Activated T-cell treated with anti-CD3 and anti-CD28 coated beads for 1 hour (primary cell): ENCODE measurements around the gene KAZN.

Experiments used
- DNase-seq: peaks from one replicate; pipeline ENCODE4 v3.0.0-alpha.2; 2020; ENCODE audit warnings: low read depth

KAZN gene

GRCh38 chr1:14742181-14742980, 143.9 kb downstream of the KAZN start:
- no peak for DNase-seq

GRCh38 chr1:14743368-14743767, 144.9 kb downstream of the KAZN start:
- DNase-seq: no peak

- no peak for DNase-seq
Measured at GRCh38 chr1:14745001-14745720, 146.7 kb downstream of the KAZN start.

- DNase-seq: no peak
Measured at GRCh38 chr1:14745789-14746188, 147.3 kb downstream of the KAZN start.

GRCh38 chr1:14746393-14746792, 147.9 kb downstream of the KAZN start:
- no peak for DNase-seq

GRCh38 chr1:14748151-14748550, 149.7 kb downstream of the KAZN start:
- no peak for DNase-seq

- DNase-seq: no peak
Measured at GRCh38 chr1:14748977-14749376, 150.5 kb downstream of the KAZN start.

GRCh38 chr1:14750490-14750889, 152.0 kb downstream of the KAZN start:
- DNase-seq: no peak

GRCh38 chr1:14755518-14756252, 157.2 kb downstream of the KAZN start:
- DNase-seq: no peak

- DNase-seq: no peak
Measured at GRCh38 chr1:14756589-14757285, 158.3 kb downstream of the KAZN start.

- DNase-seq: no peak
Measured at GRCh38 chr1:14757286-14757625, 158.8 kb downstream of the KAZN start.

- no peak for DNase-seq
Measured at GRCh38 chr1:14759042-14759818, 160.7 kb downstream of the KAZN start.

GRCh38 chr1:14759843-14760242, 161.4 kb downstream of the KAZN start:
- no peak for DNase-seq

- DNase-seq: no peak
Measured at GRCh38 chr1:14760780-14761179, 162.3 kb downstream of the KAZN start.

- no peak for DNase-seq
Measured at GRCh38 chr1:14761291-14762153, 163.0 kb downstream of the KAZN start.

- no peak for DNase-seq
Measured at GRCh38 chr1:14763977-14764376, 165.5 kb downstream of the KAZN start.

GRCh38 chr1:14765773-14766172, 167.3 kb downstream of the KAZN start:
- DNase-seq: no peak

- no peak for DNase-seq
Measured at GRCh38 chr1:14767075-14767474, 168.6 kb downstream of the KAZN start.

GRCh38 chr1:14768582-14769304, 170.3 kb downstream of the KAZN start:
- no peak for DNase-seq
